ENCODE data around the gene RAB26.

DNA sequence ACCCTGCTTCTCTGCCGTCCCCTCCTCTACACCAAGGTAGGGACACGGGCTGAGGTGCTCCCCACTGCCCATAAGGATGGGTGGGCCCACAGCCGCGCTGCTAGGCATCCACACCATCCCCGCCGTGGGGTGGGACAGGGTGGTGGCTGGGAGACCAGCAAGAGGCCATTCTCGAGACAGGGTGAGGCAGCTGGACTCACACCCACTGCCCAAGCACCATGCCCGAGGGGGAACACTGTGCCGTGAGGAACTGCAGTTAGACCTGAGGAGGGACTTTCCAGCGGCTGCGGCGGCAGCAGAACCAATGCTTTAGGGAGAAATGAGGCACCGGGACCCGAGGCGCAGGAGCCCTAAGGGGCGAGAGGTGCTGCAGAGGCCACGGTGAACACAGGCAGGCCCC, 26.0 kb upstream of the RAB26 start:
- TF ChIP-seq, protein P1, sequence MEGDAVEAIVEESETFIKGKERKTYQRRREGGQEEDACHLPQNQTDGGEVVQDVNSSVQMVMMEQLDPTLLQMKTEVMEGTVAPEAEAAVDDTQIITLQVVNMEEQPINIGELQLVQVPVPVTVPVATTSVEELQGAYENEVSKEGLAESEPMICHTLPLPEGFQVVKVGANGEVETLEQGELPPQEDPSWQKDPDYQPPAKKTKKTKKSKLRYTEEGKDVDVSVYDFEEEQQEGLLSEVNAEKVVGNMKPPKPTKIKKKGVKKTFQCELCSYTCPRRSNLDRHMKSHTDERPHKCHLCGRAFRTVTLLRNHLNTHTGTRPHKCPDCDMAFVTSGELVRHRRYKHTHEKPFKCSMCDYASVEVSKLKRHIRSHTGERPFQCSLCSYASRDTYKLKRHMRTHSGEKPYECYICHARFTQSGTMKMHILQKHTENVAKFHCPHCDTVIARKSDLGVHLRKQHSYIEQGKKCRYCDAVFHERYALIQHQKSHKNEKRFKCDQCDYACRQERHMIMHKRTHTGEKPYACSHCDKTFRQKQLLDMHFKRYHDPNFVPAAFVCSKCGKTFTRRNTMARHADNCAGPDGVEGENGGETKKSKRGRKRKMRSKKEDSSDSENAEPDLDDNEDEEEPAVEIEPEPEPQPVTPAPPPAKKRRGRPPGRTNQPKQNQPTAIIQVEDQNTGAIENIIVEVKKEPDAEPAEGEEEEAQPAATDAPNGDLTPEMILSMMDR (IDR thresholded peaks at IDR 0.05): no peak
- TF ChIP-seq POLR2A (IDR thresholded peaks at IDR 0.05) (no peak), POLR2AphosphoS5 (IDR thresholded peaks at IDR 0.05) (no peak)
